Endothelial cell of umbilical vein (primary cell): Measurements from ENCODE around the gene CELA1. TPM values are rescaled to one million over a fixed set of nuclear protein-coding genes. Genes with fewer than 3 reads are reported as not detected.
A peak's percentile ranks its signal among the peaks of the same experiment; 100 is the strongest.

Experiments used
- BruUV-seq: library from RNA; stranded (reverse); fragments of 400-500 nt; replicated peaks from 2 replicates; lab custom pipeline; 2021; lab: Mats Ljungman, UMichigan
- CTCF ChIA-PET: fragments of 300-600, 350-600 bp; sonication (Branson Sonifier 250); formaldehyde crosslinking; loops from one replicate; lab custom pipeline; 2021; ENCODE audit warnings: antibody characterized with exemption, inconsistent platforms; lab: Charles Lee
- POLR2A ChIA-PET: fragments of 300-600, 350-600 bp; sonication (Branson Sonifier 250); formaldehyde crosslinking; loops from one replicate; lab custom pipeline; 2021; ENCODE audit warnings: antibody characterized with exemption, inconsistent platforms; lab: Charles Lee
- DNase-seq: peaks from one replicate; pipeline ENCODE4 v3.0.0-alpha.2; 2011; ENCODE audit warnings: low read depth, low spot score
- FAIRE-seq: peaks from 2 replicates; lab custom pipeline; 2011; peaks lifted over from hg19 to GRCh38; lab: Jason Lieb, UNC
- H2AFZ ChIP-seq: 2 replicates; pipeline ENCODE4 v1.6.0; 2012; ENCODE audit warnings: low read depth, low read length, control low read depth, inconsistent platforms
- H3K27ac ChIP-seq: 2 replicates; pipeline ENCODE4 v1.5.1; 2011; ENCODE audit warnings: low read depth, mild to moderate bottlenecking, control low read depth, low read length, moderate library complexity; ENCODE audit not compliant: insufficient read depth
- H3K27me3 ChIP-seq, 2 experiments: 2 replicates each; pipeline versions ENCODE4 v1.6.0 to v1.6.1; 2011; ENCODE audit warnings: low read length in 2 of 2, mixed read lengths in 1 of 2; ENCODE audit not compliant: control insufficient read depth in 2 of 2, insufficient read depth in 2 of 2
- H3K36me3 ChIP-seq, 2 experiments: 2 replicates in 1 of 2; 3 replicates in 1 of 2; pipeline ENCODE4 v1.5.1; 2011; ENCODE audit warnings: low read length in 2 of 2, mild to moderate bottlenecking in 1 of 2, moderate library complexity in 1 of 2; ENCODE audit not compliant: control insufficient read depth in 2 of 2, insufficient read depth in 2 of 2; ENCODE audit errors: extremely low read depth in 1 of 2
- H3K4me1 ChIP-seq: 3 replicates; pipeline ENCODE4 v1.5.1; 2011; ENCODE audit warnings: mild to moderate bottlenecking, low read length; ENCODE audit not compliant: control insufficient read depth, insufficient read depth; ENCODE audit errors: extremely low read depth
- H3K4me2 ChIP-seq: 2 replicates; pipeline ENCODE4 v1.6.1; 2011; ENCODE audit warnings: low read length, control low read depth, mixed read lengths; ENCODE audit not compliant: insufficient read depth
- H3K4me3 ChIP-seq, 3 experiments: fragments of 200-600 bp in 1 of 3; sonication (generic), shearing (Covaris generic) in 1 of 3; replicated peaks in 1 of 3; 2 replicates each; pipeline ENCODE4 v1.5.1; 2011 to 2016; ENCODE audit warnings: control low read depth in 3 of 3, low read length in 3 of 3, mild to moderate bottlenecking in 2 of 3, inconsistent platforms in 1 of 3, low read depth in 1 of 3, moderate library complexity in 1 of 3; ENCODE audit not compliant: insufficient read depth in 1 of 3
- H3K79me2 ChIP-seq: 2 replicates; pipeline ENCODE4 v1.6.0; 2012; ENCODE audit warnings: low read length, inconsistent platforms; ENCODE audit not compliant: control insufficient read depth, insufficient read depth
- H3K9ac ChIP-seq: replicated peaks from 2 replicates; pipeline ENCODE3; 2011; ENCODE audit warnings: low read length, control low read depth; ENCODE audit not compliant: insufficient read depth; ENCODE audit errors: extremely low read depth
- H3K9me1 ChIP-seq: replicated peaks from 3 replicates; pipeline ENCODE4 v1.6.0; 2011; ENCODE audit warnings: mild to moderate bottlenecking, low read length; ENCODE audit not compliant: control insufficient read depth, insufficient read depth; ENCODE audit errors: extremely low read depth
- H3K9me3 ChIP-seq: replicated peaks from 2 replicates; pipeline ENCODE4 v1.5.1; 2012; ENCODE audit warnings: low read length, inconsistent platforms; ENCODE audit not compliant: control insufficient read depth, insufficient read depth
- H4K20me1 ChIP-seq: replicated peaks from 2 replicates; pipeline ENCODE3; 2011; ENCODE audit warnings: mild to moderate bottlenecking, low read length; ENCODE audit not compliant: control insufficient read depth, insufficient read depth; ENCODE audit errors: extremely low read depth
- EZH2 ChIP-seq: IDR thresholded peaks from 2 replicates; pipeline ENCODE4 v1.6.1; 2012; ENCODE audit warnings: borderline replicate concordance, low read depth, mild to moderate bottlenecking, moderate library complexity, low read length, inconsistent platforms; ENCODE audit not compliant: severe bottlenecking
- FOS ChIP-seq: IDR thresholded peaks from 2 replicates; pipeline ENCODE4 v1.6.1; 2011; ENCODE audit warnings: mild to moderate bottlenecking, low read length, moderate library complexity, borderline replicate concordance; ENCODE audit not compliant: insufficient read depth
- GATA2 ChIP-seq: IDR thresholded peaks from 2 replicates; pipeline ENCODE4 v1.7.0; 2011; ENCODE audit warnings: low read depth, mild to moderate bottlenecking, moderate library complexity, mixed read lengths, low read length; ENCODE audit not compliant: insufficient read length, insufficient read depth
- JUN ChIP-seq: IDR thresholded peaks from 2 replicates; pipeline ENCODE4 v1.6.1; 2011; ENCODE audit warnings: borderline replicate concordance, low read depth; ENCODE audit not compliant: insufficient read length, insufficient read depth
- MYC ChIP-seq: IDR thresholded peaks from one replicate; pipeline ENCODE4 v1.6.1; 2011; ENCODE audit warnings: mild to moderate bottlenecking, low read depth, low read length
- POLR2A ChIP-seq: IDR thresholded peaks from 2 replicates; pipeline ENCODE4 v1.6.1; 2012; ENCODE audit warnings: low read depth, mild to moderate bottlenecking, control low read depth, low read length
- POLR2AphosphoS5 ChIP-seq: IDR thresholded peaks from 2 replicates; pipeline ENCODE4 v1.6.1; 2012; ENCODE audit warnings: low read depth, mild to moderate bottlenecking, control low read depth, low read length, moderate library complexity; ENCODE audit not compliant: insufficient read depth
- dilution Hi-C: fragments of 300-500 bp; cut with MboI; formaldehyde crosslinking; loops from one replicate; pipeline ENCODE4 v1.15.0; 2019; ENCODE audit warnings: low sequenced_read_pairs; ENCODE audit not compliant: extremely low pct_ligation_motif_present
- intact Hi-C: fragments of 100-400 bp; cut with micrococcal nuclease; formaldehyde crosslinking; loops from one replicate; pipeline ENCODE4 v1.10.0; 2022
- polyA plus RNA-seq, 4 experiments: library from polyadenylated mRNA; depleted of rRNA in 3 of 4; stranded (reverse) in 3 of 4; unstranded in 1 of 4; fragments of >200 nt; gene quantifications; 2 replicates each; pipeline versions ENCODE4 v1.2.1 to v1.2.3, GENCODE V29; 2011 to 2012; ENCODE audit warnings: missing spikeins in 1 of 4
- total RNA-seq: library from RNA; stranded (reverse); gene quantifications from 2 replicates; pipeline ENCODE4 v1.2.3, GENCODE V29; 2021
- TF ChIP-seq, protein P1 (sequence below): IDR thresholded peaks from 2 replicates; pipeline ENCODE4 v1.6.1; 2011; ENCODE audit not compliant: insufficient read depth, insufficient read length
- TF ChIP-seq, protein P2 (sequence below), 2 donors: IDR thresholded peaks; 1 replicate in 1 of 2; 2 replicates in 1 of 2; pipeline ENCODE4 v1.5.1; 2011; ENCODE audit warnings: low read length in 2 of 2, mild to moderate bottlenecking in 2 of 2, moderate library complexity in 2 of 2, control low read depth in 1 of 2, inconsistent platforms in 1 of 2, low read depth in 1 of 2; ENCODE audit not compliant: insufficient read depth in 1 of 2; ENCODE audit errors: extremely low read depth in 1 of 2

Gene CELA1
- total and polyA plus RNA-seq, 2 donors (not counting 3 experiments of a cell fraction or from before 2014, with no cell fraction given), result not detected

DNA sequence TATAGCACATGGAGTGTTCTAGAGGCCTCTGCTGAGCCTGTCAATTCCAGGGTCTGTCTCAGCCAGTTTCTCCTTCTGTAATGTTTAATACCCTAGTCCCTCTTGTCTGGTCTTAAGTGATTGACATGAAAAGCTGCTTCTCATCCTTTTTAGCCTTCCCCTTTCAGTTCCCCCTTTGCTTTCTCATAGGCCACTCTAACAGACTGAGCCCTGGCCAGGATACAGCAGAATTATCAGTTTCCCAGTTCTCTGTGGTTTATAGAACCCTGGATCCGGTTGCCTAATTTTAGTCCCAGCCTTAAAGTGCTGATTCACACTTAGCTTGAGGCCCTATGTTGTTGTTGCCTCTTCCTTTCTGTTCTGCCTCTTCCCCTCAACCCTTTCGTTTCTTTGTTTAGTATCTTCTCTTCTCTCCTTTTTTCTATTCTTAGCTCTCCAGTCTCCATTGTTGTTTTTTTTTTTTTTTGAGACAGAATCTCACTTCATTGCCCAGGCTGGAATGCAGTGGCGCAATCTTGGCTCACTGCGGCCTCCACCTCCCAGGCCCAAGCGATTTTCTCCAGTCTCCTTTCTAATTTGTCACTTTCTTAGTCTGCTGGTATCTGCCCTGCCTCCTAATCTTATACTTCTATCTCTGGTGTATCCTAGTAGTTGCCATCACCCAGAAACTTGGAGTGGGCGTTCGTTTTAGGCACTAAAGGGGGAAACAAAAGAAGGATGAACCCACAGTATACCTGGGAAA, 19.6 kb downstream of the CELA1 start:
- intact Hi-C loops (no loop called here), dilution Hi-C loops (no loop called here)
- ChIA-PET POLR2A (no interaction called here), CTCF (interaction anchor here (1.7 kb wide), 1 partner anchor 14 kb away, joined by 7 read pairs; no protein-coding TSS in a partner anchor)
- H3K79me2 ChIP-seq, result no peaks in the 10 kb centered on the region
- no peak overlapping the region for H3K9ac ChIP-seq
- FAIRE-seq (no peak), DNase-seq (peak; percentile 26)
- no TSS peak for BruUV-seq
- H3K27ac ChIP-seq, result no peak overlapping the region
- no peaks in the 10 kb centered on the region for H3K36me3 ChIP-seq
- H3K9me1 ChIP-seq, result no peaks in the 10 kb centered on the region
- H3K9me3 ChIP-seq, result no peaks in the 10 kb centered on the region
- no peaks in the 10 kb centered on the region for H3K4me1 ChIP-seq
- no peak for TF ChIP-seq POLR2AphosphoS5
- no peak for TF ChIP-seq MYC
- TF ChIP-seq POLR2A, result no peak
- TF ChIP-seq, protein P1, sequence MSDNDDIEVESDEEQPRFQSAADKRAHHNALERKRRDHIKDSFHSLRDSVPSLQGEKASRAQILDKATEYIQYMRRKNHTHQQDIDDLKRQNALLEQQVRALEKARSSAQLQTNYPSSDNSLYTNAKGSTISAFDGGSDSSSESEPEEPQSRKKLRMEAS, result no peak
- no peak for TF ChIP-seq GATA2
- no peak for TF ChIP-seq EZH2
- no peak for TF ChIP-seq JUN
- TF ChIP-seq, protein P2, sequence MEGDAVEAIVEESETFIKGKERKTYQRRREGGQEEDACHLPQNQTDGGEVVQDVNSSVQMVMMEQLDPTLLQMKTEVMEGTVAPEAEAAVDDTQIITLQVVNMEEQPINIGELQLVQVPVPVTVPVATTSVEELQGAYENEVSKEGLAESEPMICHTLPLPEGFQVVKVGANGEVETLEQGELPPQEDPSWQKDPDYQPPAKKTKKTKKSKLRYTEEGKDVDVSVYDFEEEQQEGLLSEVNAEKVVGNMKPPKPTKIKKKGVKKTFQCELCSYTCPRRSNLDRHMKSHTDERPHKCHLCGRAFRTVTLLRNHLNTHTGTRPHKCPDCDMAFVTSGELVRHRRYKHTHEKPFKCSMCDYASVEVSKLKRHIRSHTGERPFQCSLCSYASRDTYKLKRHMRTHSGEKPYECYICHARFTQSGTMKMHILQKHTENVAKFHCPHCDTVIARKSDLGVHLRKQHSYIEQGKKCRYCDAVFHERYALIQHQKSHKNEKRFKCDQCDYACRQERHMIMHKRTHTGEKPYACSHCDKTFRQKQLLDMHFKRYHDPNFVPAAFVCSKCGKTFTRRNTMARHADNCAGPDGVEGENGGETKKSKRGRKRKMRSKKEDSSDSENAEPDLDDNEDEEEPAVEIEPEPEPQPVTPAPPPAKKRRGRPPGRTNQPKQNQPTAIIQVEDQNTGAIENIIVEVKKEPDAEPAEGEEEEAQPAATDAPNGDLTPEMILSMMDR (IDR thresholded peaks at IDR 0.05; ENCODE audit: extremely low read depth in 1 of 2, insufficient read depth in 1 of 2, low read depth in 1 of 2, low read length in 2 of 2), result no peak
- no peak for TF ChIP-seq FOS
- peaks cover 0 to under 1% of the 10 kb centered on the region in 2 experiments for H3K27me3 ChIP-seq
- no peak overlapping the region for H3K4me2 ChIP-seq
- no peaks in the 10 kb centered on the region for H4K20me1 ChIP-seq
- H3K4me3 ChIP-seq, result no peak overlapping the region
- H2AFZ ChIP-seq, result peak overlapping the region; percentile 85
